ENCODE results near the gene ZNF561.
"Not testable (repeated sequence)": the region's sequence is repeated elsewhere in the genome, so short reads cannot be mapped to it uniquely, and the experiment has no call there.

Gene ZNF561

GRCh38 chr19:9627856-9628255 lies 6.8 kb upstream of the ZNF561 start:
- no peak overlapping the region for H3K9ac ChIP-seq (ENCODE audit: low read depth, low read length)
- no peak overlapping the region for H3K4me3 ChIP-seq (ENCODE audit: low read depth, low read length)
- no peaks in the 10 kb centered on the region for H3K27me3 ChIP-seq (ENCODE audit: control insufficient read depth, insufficient read depth, low read length)
- H3K4me1 ChIP-seq (ENCODE audit: control insufficient read depth, insufficient read depth, low read length), result no peaks in the 10 kb centered on the region
- no peaks in the 10 kb centered on the region for H3K36me3 ChIP-seq (ENCODE audit: control insufficient read depth, insufficient read depth, low read length)
- no peaks in the 10 kb centered on the region for H3K9me3 ChIP-seq (ENCODE audit: control insufficient read depth, insufficient read depth, low read length)

- H3K9me3 ChIP-seq (ENCODE audit: control insufficient read depth, insufficient read depth, low read length), result no peaks in the 10 kb centered on the region
- H3K9ac ChIP-seq (ENCODE audit: low read depth, low read length), result peak overlapping the region; percentile 42
- H3K4me3 ChIP-seq (ENCODE audit: low read depth, low read length), result no peak overlapping the region
- H3K27me3 ChIP-seq (ENCODE audit: control insufficient read depth, insufficient read depth, low read length), result no peaks in the 10 kb centered on the region
- H3K4me1 ChIP-seq (ENCODE audit: control insufficient read depth, insufficient read depth, low read length), result no peaks in the 10 kb centered on the region
- peaks cover 20% of the 10 kb centered on the region for H3K36me3 ChIP-seq (ENCODE audit: control insufficient read depth, insufficient read depth, low read length)
These were observed 1.5 kb upstream of the ZNF561 start for GRCh38 chr19:9622531-9622930.

- H3K4me3 ChIP-seq (ENCODE audit: low read depth, low read length), result peak overlapping the region; percentile 81
- no peaks in the 10 kb centered on the region for H3K27me3 ChIP-seq (ENCODE audit: control insufficient read depth, insufficient read depth, low read length)
- peaks cover 30% of the 10 kb centered on the region for H3K36me3 ChIP-seq (ENCODE audit: control insufficient read depth, insufficient read depth, low read length)
- H3K9me3 ChIP-seq (ENCODE audit: control insufficient read depth, insufficient read depth, low read length), result no peaks in the 10 kb centered on the region
- peak overlapping the region; percentile 100 for H3K9ac ChIP-seq (ENCODE audit: low read depth, low read length)
- no peaks in the 10 kb centered on the region for H3K4me1 ChIP-seq (ENCODE audit: control insufficient read depth, insufficient read depth, low read length)
These were observed 233 bp downstream of the ZNF561 start for GRCh38 chr19:9620842-9621155.

GRCh38 chr19:9615844-9616243 lies 5.2 kb downstream of the ZNF561 start:
- Histone ChIP-seq H3K9me3 (ENCODE audit: control insufficient read depth, insufficient read depth, low read length) (peaks cover 2% of the 10 kb centered on the region), H3K4me1 (ENCODE audit: control insufficient read depth, insufficient read depth, low read length) (no peaks in the 10 kb centered on the region), H3K9ac (ENCODE audit: low read depth, low read length) (no peak overlapping the region), H3K36me3 (ENCODE audit: control insufficient read depth, insufficient read depth, low read length) (peaks cover 67% of the 10 kb centered on the region), H3K27me3 (ENCODE audit: control insufficient read depth, insufficient read depth, low read length) (no peaks in the 10 kb centered on the region), H3K4me3 (ENCODE audit: low read depth, low read length) (no peak overlapping the region)

GRCh38 chr19:9610484-9611113 lies 10.4 kb downstream of the ZNF561 start:
- H3K4me3 ChIP-seq (ENCODE audit: low read depth, low read length), result no peak overlapping the region

GRCh38 chr19:9608912-9609311 lies 12.1 kb downstream of the ZNF561 start:
- Histone ChIP-seq H3K4me3 (ENCODE audit: low read depth, low read length) (no peak overlapping the region), H3K9me3 (ENCODE audit: control insufficient read depth, insufficient read depth, low read length) (peaks cover 4% of the 10 kb centered on the region), H3K27me3 (ENCODE audit: control insufficient read depth, insufficient read depth, low read length) (no peaks in the 10 kb centered on the region), H3K9ac (ENCODE audit: low read depth, low read length) (no peak overlapping the region), H3K4me1 (ENCODE audit: control insufficient read depth, insufficient read depth, low read length) (no peaks in the 10 kb centered on the region), H3K36me3 (ENCODE audit: control insufficient read depth, insufficient read depth, low read length) (peaks cover 41% of the 10 kb centered on the region)

More at GRCh38 chr19:9610484-9611113, 10.4 kb downstream of the ZNF561 start:
- Histone ChIP-seq H3K9me3 (ENCODE audit: control insufficient read depth, insufficient read depth, low read length) (peaks cover 4% of the 10 kb centered on the region), H3K4me1 (ENCODE audit: control insufficient read depth, insufficient read depth, low read length) (no peaks in the 10 kb centered on the region), H3K36me3 (ENCODE audit: control insufficient read depth, insufficient read depth, low read length) (peaks cover 49% of the 10 kb centered on the region), H3K27me3 (ENCODE audit: control insufficient read depth, insufficient read depth, low read length) (no peaks in the 10 kb centered on the region), H3K9ac (ENCODE audit: low read depth, low read length) (no peak overlapping the region)

- H3K36me3 ChIP-seq (ENCODE audit: control insufficient read depth, insufficient read depth, low read length), result no peaks in the 10 kb centered on the region
- no peak overlapping the region for H3K4me3 ChIP-seq (ENCODE audit: low read depth, low read length)
- H3K9ac ChIP-seq (ENCODE audit: low read depth, low read length), result no peak overlapping the region
- no peaks in the 10 kb centered on the region for H3K9me3 ChIP-seq (ENCODE audit: control insufficient read depth, insufficient read depth, low read length)
- H3K4me1 ChIP-seq (ENCODE audit: control insufficient read depth, insufficient read depth, low read length), result no peaks in the 10 kb centered on the region
- no peaks in the 10 kb centered on the region for H3K27me3 ChIP-seq (ENCODE audit: control insufficient read depth, insufficient read depth, low read length)
These were observed 24.0 kb downstream of the ZNF561 start for GRCh38 chr19:9597027-9597426.

GRCh38 chr19:9586764-9587163 lies 34.3 kb downstream of the ZNF561 start:
- Histone ChIP-seq H3K9me3 (ENCODE audit: control insufficient read depth, insufficient read depth, low read length) (no peaks in the 10 kb centered on the region), H3K9ac (ENCODE audit: low read depth, low read length) (no peak overlapping the region), H3K27me3 (ENCODE audit: control insufficient read depth, insufficient read depth, low read length) (no peaks in the 10 kb centered on the region), H3K4me1 (ENCODE audit: control insufficient read depth, insufficient read depth, low read length) (peaks cover 11% of the 10 kb centered on the region), H3K4me3 (ENCODE audit: low read depth, low read length) (no peak overlapping the region), H3K36me3 (ENCODE audit: control insufficient read depth, insufficient read depth, low read length) (no peaks in the 10 kb centered on the region)

- Histone ChIP-seq H3K4me3 (ENCODE audit: low read depth, low read length) (peak within 1 kb of the TSS; percentile 99), H3K9me3 (ENCODE audit: control insufficient read depth, insufficient read depth, low read length) (no peaks in the 10 kb centered on the region), H3K27me3 (ENCODE audit: control insufficient read depth, insufficient read depth, low read length) (no peaks in the 10 kb centered on the region), H3K36me3 (ENCODE audit: control insufficient read depth, insufficient read depth, low read length) (no peaks in the 10 kb centered on the region), H3K9ac (ENCODE audit: low read depth, low read length) (peak within 1 kb of the TSS; percentile 99), H3K4me1 (ENCODE audit: control insufficient read depth, insufficient read depth, low read length) (peaks cover 8% of the 10 kb centered on the region)
These were observed 36.8 kb downstream of the ZNF561 start, which contains the start of gene ZNF121 for GRCh38 chr19:9584073-9584833. TSS of gene ZNF121 (minus strand) at chr19:9584504. CDS start at chr19:9568097, 16,407 bp downstream.

GRCh38 chr19:9582081-9582725 lies 38.8 kb downstream of the ZNF561 start:
- peak overlapping the region; percentile 99 for H3K4me3 ChIP-seq (ENCODE audit: low read depth, low read length)
- H3K36me3 ChIP-seq (ENCODE audit: control insufficient read depth, insufficient read depth, low read length); H3K9me3 ChIP-seq (ENCODE audit: control insufficient read depth, insufficient read depth, low read length); H3K4me1 ChIP-seq (ENCODE audit: control insufficient read depth, insufficient read depth, low read length); H3K27me3 ChIP-seq (ENCODE audit: control insufficient read depth, insufficient read depth, low read length): not testable (repeated sequence)
- peak overlapping the region; percentile 61 for H3K9ac ChIP-seq (ENCODE audit: low read depth, low read length)

- no peaks in the 10 kb centered on the region for H3K27me3 ChIP-seq (ENCODE audit: control insufficient read depth, insufficient read depth, low read length)
- peaks cover 5% of the 10 kb centered on the region for H3K4me1 ChIP-seq (ENCODE audit: control insufficient read depth, insufficient read depth, low read length)
- H3K9ac ChIP-seq (ENCODE audit: low read depth, low read length), result no peak overlapping the region
- no peaks in the 10 kb centered on the region for H3K9me3 ChIP-seq (ENCODE audit: control insufficient read depth, insufficient read depth, low read length)
- peak overlapping the region; percentile 99 for H3K4me3 ChIP-seq (ENCODE audit: low read depth, low read length)
- no peaks in the 10 kb centered on the region for H3K36me3 ChIP-seq (ENCODE audit: control insufficient read depth, insufficient read depth, low read length)
These were observed 40.3 kb downstream of the ZNF561 start for GRCh38 chr19:9580728-9581127.

GRCh38 chr19:9570255-9570654 lies 50.8 kb downstream of the ZNF561 start:
- no peaks in the 10 kb centered on the region for H3K4me1 ChIP-seq (ENCODE audit: control insufficient read depth, insufficient read depth, low read length)
- no peak overlapping the region for H3K9ac ChIP-seq (ENCODE audit: low read depth, low read length)
- H3K9me3 ChIP-seq (ENCODE audit: control insufficient read depth, insufficient read depth, low read length), result peaks cover 36% of the 10 kb centered on the region
- peaks cover 36% of the 10 kb centered on the region for H3K36me3 ChIP-seq (ENCODE audit: control insufficient read depth, insufficient read depth, low read length)
- no peak overlapping the region for H3K4me3 ChIP-seq (ENCODE audit: low read depth, low read length)
- no peaks in the 10 kb centered on the region for H3K27me3 ChIP-seq (ENCODE audit: control insufficient read depth, insufficient read depth, low read length)
